Neural progenitor cell (in vitro differentiated cells): ENCODE measurements around the gene MASP1. TPM values are rescaled to one million over a fixed set of nuclear protein-coding genes. Genes with fewer than 3 reads are reported as not detected.

Source experiments
- DNase-seq: peaks from one replicate; pipeline ENCODE4 v3.0.0-alpha.2; 2016; ENCODE audit warnings: low spot score
- H2AFZ ChIP-seq: fragments of 200-600 bp; sonication (generic); replicated peaks from 2 replicates; pipeline ENCODE4 v1.6.1; 2016; ENCODE audit warnings: antibody characterized with exemption
- H3F3A ChIP-seq: fragments of 200-600 bp; sonication (generic); 2 replicates; pipeline ENCODE4 v1.6.1; 2016; ENCODE audit warnings: antibody characterized with exemption, low read depth
- H3K27ac ChIP-seq: fragments of 200-600 bp; sonication (generic); 2 replicates; pipeline ENCODE4 v1.5.1; 2016; ENCODE audit warnings: mild to moderate bottlenecking
- H3K27me3 ChIP-seq: fragments of 200-600 bp; sonication (generic); 2 replicates; pipeline ENCODE4 v1.6.1; 2016; ENCODE audit warnings: mild to moderate bottlenecking, moderate library complexity
- H3K36me3 ChIP-seq: fragments of 200-600 bp; sonication (generic); 2 replicates; pipeline ENCODE4 v1.5.1; 2016
- H3K4me1 ChIP-seq: fragments of 200-600 bp; sonication (generic); 2 replicates; pipeline ENCODE4 v1.6.1; 2016; ENCODE audit warnings: mixed run types
- H3K4me2 ChIP-seq: fragments of 200-600 bp; sonication (generic); 2 replicates; pipeline ENCODE4 v1.6.1; 2016
- H3K4me3 ChIP-seq: fragments of 200-600 bp; sonication (generic); 2 replicates; pipeline ENCODE4 v1.5.1; 2016
- H3K79me2 ChIP-seq: fragments of 200-600 bp; sonication (generic); 2 replicates; pipeline ENCODE4 v1.6.1; 2016; ENCODE audit warnings: low read depth
- H3K9ac ChIP-seq: fragments of 200-600 bp; sonication (generic); 2 replicates; pipeline ENCODE4 v1.6.1; 2016
- H3K9me3 ChIP-seq: fragments of 200-600 bp; sonication (generic); 2 replicates; pipeline ENCODE4 v1.5.1; 2016; ENCODE audit warnings: low read depth
- H4K20me1 ChIP-seq: fragments of 200-600 bp; sonication (generic); 2 replicates; pipeline ENCODE4 v1.6.1; 2016; ENCODE audit warnings: low read depth
- H3K27ac Mint-ChIP-seq: 3 replicates; pipeline ENCODE4 v1.8.0; 2021; ENCODE audit warnings: mixed read lengths
- H3K27me3 Mint-ChIP-seq: 2 replicates; pipeline ENCODE4 v1.8.0; 2022; ENCODE audit warnings: low read depth, mild to moderate bottlenecking, inconsistent platforms, moderate library complexity, mixed read lengths; ENCODE audit not compliant: insufficient read depth
- H3K36me3 Mint-ChIP-seq: 3 replicates; pipeline ENCODE4 v1.8.0; 2021; ENCODE audit warnings: mixed read lengths
- H3K4me1 Mint-ChIP-seq: 3 replicates; pipeline ENCODE4 v1.8.0; 2021; ENCODE audit warnings: mixed read lengths
- H3K4me3 Mint-ChIP-seq: 3 replicates; pipeline ENCODE4 v1.8.0; 2021; ENCODE audit warnings: mild to moderate bottlenecking, moderate library complexity, mixed read lengths
- H3K9me3 Mint-ChIP-seq: 3 replicates; pipeline ENCODE4 v1.8.0; 2020; ENCODE audit warnings: mixed read lengths
- EZH2 ChIP-seq: fragments of 200-600 bp; sonication (generic); IDR thresholded peaks from 2 replicates; pipeline ENCODE4 v1.6.1; 2017; ENCODE audit warnings: antibody characterized with exemption, mild to moderate bottlenecking, moderate library complexity
- EZH2phosphoT487 ChIP-seq: fragments of 200-600 bp; sonication (generic); IDR thresholded peaks from 2 replicates; pipeline ENCODE4 v1.6.1; 2017; ENCODE audit warnings: antibody characterized with exemption
- total RNA-seq: library from RNA; depleted of rRNA; stranded (reverse); fragments of >200 nt; gene quantifications from 2 replicates; pipeline ENCODE4 v1.2.3, GENCODE V29; 2015; ENCODE audit warnings: low replicate concordance
- TF ChIP-seq, protein P1 (sequence below): fragments of 200-600 bp; sonication (generic); IDR thresholded peaks from 2 replicates; pipeline ENCODE4 v1.5.1; 2017; ENCODE audit warnings: antibody characterized with exemption, mild to moderate bottlenecking

MASP1 gene, protein sequence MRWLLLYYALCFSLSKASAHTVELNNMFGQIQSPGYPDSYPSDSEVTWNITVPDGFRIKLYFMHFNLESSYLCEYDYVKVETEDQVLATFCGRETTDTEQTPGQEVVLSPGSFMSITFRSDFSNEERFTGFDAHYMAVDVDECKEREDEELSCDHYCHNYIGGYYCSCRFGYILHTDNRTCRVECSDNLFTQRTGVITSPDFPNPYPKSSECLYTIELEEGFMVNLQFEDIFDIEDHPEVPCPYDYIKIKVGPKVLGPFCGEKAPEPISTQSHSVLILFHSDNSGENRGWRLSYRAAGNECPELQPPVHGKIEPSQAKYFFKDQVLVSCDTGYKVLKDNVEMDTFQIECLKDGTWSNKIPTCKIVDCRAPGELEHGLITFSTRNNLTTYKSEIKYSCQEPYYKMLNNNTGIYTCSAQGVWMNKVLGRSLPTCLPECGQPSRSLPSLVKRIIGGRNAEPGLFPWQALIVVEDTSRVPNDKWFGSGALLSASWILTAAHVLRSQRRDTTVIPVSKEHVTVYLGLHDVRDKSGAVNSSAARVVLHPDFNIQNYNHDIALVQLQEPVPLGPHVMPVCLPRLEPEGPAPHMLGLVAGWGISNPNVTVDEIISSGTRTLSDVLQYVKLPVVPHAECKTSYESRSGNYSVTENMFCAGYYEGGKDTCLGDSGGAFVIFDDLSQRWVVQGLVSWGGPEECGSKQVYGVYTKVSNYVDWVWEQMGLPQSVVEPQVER
- 0.96 and 3.3 TPM in 2 replicates for total RNA-seq

DNA sequence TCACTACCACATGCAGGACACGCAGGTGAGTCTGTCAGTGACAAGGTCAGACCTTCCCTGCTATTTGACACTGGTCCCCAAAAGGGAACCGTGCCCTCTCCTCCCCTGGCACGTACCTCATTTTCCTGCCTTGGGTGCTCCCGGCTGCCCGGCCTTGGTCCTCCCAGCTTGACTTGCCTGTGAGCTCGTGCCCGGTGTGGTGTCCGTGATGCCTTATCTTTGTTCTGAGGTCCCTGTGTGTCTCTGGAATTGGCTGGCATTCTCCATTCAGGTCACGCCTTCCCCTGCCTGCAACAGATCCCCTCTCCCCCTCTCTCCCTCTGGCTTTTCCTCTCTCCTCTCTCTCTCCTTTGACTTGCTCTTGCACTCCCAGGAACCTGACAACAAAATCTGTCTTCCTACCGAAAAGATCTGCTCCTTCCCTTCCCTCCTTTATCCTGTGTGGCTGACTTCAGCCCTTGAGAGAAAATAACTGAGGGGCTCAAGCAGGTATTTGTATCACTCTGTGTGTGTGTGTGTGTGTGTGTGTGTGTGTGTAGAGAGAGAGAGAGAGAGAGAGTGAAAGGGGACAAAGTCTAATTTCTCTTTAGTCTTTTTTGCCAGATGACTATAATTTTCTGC lies at the start of gene MASP1:
TSS of gene MASP1 (minus strand) at position 226 of the 621 bp plus-strand sequence. CDS start at position 121, 105 bp downstream.
- peaks cover 2% of the 10 kb centered on the region for H3K27me3 Mint-ChIP-seq
- H3K27ac ChIP-seq = no peak within 1 kb of the TSS
- no peaks in the 10 kb centered on the region for H3K36me3 Mint-ChIP-seq
- TF ChIP-seq EZH2 = no peak
- TF ChIP-seq EZH2phosphoT487 = no peak
- peaks cover 21% of the 10 kb centered on the region for H3K4me1 Mint-ChIP-seq
- H4K20me1 ChIP-seq = no peaks in the 10 kb centered on the region
- no peaks in the 10 kb centered on the region for H3K9me3 ChIP-seq
- peaks cover 8% of the 10 kb centered on the region for H3K27me3 ChIP-seq
- peak within 1 kb of the TSS; percentile 66 for H3K4me3 Mint-ChIP-seq
- H3K9me3 Mint-ChIP-seq = no peaks in the 10 kb centered on the region
- H3K4me2 ChIP-seq = peak within 1 kb of the TSS; percentile 92
- H3F3A ChIP-seq = no peaks in the 10 kb centered on the region
- peaks cover 26% of the 10 kb centered on the region for H3K4me1 ChIP-seq
- no peaks in the 10 kb centered on the region for H3K36me3 ChIP-seq
- peak within 1 kb of the TSS; percentile 45 for H3K4me3 ChIP-seq
- no peak within 1 kb of the TSS for H3K9ac ChIP-seq
- peak within 1 kb of the TSS; percentile 78 for H2AFZ ChIP-seq
- H3K79me2 ChIP-seq = no peaks in the 10 kb centered on the region
- peak; percentile 64 for DNase-seq
- H3K27ac Mint-ChIP-seq = peak within 1 kb of the TSS; percentile 82

DNA sequence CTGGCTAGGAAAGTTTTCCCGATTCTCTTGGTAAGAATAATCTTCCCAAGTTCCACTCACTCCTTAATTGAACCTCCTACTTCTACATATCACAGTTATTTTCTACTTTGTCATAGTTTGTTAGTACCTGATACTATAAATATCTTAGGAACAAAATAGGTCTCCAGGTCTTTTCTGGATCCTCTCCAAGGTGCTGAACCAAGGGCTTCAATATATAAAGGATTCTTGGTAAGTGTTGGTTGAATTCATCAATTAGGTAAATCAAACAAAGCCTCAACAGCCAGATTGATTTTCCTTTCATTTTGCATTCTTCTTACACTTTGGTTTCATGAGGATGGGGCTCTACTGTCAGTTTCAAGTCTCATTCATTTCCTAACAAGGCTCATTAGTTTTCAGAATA lies 49.0 kb upstream of the MASP1 start:
- H3K4me1 Mint-ChIP-seq = peaks cover 2% of the 10 kb centered on the region
- TF ChIP-seq EZH2phosphoT487 (no peak), EZH2 (no peak)
- TF ChIP-seq, protein P1, sequence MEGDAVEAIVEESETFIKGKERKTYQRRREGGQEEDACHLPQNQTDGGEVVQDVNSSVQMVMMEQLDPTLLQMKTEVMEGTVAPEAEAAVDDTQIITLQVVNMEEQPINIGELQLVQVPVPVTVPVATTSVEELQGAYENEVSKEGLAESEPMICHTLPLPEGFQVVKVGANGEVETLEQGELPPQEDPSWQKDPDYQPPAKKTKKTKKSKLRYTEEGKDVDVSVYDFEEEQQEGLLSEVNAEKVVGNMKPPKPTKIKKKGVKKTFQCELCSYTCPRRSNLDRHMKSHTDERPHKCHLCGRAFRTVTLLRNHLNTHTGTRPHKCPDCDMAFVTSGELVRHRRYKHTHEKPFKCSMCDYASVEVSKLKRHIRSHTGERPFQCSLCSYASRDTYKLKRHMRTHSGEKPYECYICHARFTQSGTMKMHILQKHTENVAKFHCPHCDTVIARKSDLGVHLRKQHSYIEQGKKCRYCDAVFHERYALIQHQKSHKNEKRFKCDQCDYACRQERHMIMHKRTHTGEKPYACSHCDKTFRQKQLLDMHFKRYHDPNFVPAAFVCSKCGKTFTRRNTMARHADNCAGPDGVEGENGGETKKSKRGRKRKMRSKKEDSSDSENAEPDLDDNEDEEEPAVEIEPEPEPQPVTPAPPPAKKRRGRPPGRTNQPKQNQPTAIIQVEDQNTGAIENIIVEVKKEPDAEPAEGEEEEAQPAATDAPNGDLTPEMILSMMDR = no peak

DNA sequence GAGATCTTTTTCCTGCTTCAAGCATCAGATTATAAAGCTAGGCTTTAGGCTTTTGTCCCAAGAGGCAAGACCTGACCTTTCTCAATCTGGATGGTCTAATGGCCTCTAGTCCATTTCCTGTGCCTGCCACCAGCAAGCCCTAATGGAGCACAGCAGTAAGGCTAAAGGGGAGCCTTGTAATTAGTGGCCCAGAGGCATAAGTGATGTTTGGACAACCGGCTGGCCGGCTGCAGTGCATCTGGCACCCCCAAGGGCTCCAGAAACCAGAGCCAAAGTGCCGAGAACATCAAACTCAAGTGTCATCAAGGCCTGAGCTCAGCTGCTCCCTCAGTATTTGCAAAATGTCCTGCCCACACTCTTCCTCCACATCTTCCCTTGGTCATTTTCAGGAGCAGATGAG lies 44.8 kb upstream of the MASP1 start:
- H3K27ac ChIP-seq = no peak overlapping the region
- TF ChIP-seq EZH2phosphoT487 = no peak
- TF ChIP-seq, protein P1 = no peak
- no peak for TF ChIP-seq EZH2
- no peak overlapping the region for H3K4me2 ChIP-seq
- Mint-ChIP-seq H3K36me3 (no peaks in the 10 kb centered on the region), H3K27me3 (peaks cover 5% of the 10 kb centered on the region), H3K27ac (no peak overlapping the region), H3K4me1 (peaks cover 2% of the 10 kb centered on the region), H3K4me3 (no peak overlapping the region), H3K9me3 (no peaks in the 10 kb centered on the region)
- no peak for DNase-seq
- H4K20me1 ChIP-seq = no peaks in the 10 kb centered on the region
- no peaks in the 10 kb centered on the region for H3F3A ChIP-seq
- no peaks in the 10 kb centered on the region for H3K79me2 ChIP-seq
- peaks cover 9% of the 10 kb centered on the region for H3K4me1 ChIP-seq
- no peak overlapping the region for H2AFZ ChIP-seq
- no peaks in the 10 kb centered on the region for H3K27me3 ChIP-seq
- H3K9me3 ChIP-seq = no peaks in the 10 kb centered on the region
- no peaks in the 10 kb centered on the region for H3K36me3 ChIP-seq
- no peak overlapping the region for H3K4me3 ChIP-seq
- H3K9ac ChIP-seq = no peak overlapping the region

More for the DNA sequence above, 49.0 kb upstream of the MASP1 start:
- Histone ChIP-seq H3K9me3 (no peaks in the 10 kb centered on the region), H3K4me3 (no peak overlapping the region), H3K27me3 (no peaks in the 10 kb centered on the region), H3K79me2 (no peaks in the 10 kb centered on the region), H3K4me1 (no peaks in the 10 kb centered on the region), H3K9ac (no peak overlapping the region), H3K27ac (no peak overlapping the region), H3K36me3 (no peaks in the 10 kb centered on the region), H3K4me2 (no peak overlapping the region), H4K20me1 (no peaks in the 10 kb centered on the region), H3F3A (no peaks in the 10 kb centered on the region), H2AFZ (no peak overlapping the region)
- H3K27me3 Mint-ChIP-seq = peaks cover 5% of the 10 kb centered on the region
- no peak for DNase-seq
- H3K36me3 Mint-ChIP-seq = no peaks in the 10 kb centered on the region
- no peak overlapping the region for H3K27ac Mint-ChIP-seq
- H3K9me3 Mint-ChIP-seq = no peaks in the 10 kb centered on the region
- H3K4me3 Mint-ChIP-seq = no peak overlapping the region
